Activated T-helper 17 cell treated with anti-CD3 and anti-CD28 coated beads, Interleukin-2, amount 50 U/mL, for 72 hours (primary cell): Measurements from ENCODE around the gene CYB5B. TPM values are rescaled to one million over a fixed set of nuclear protein-coding genes. Genes with fewer than 3 reads are reported as not detected.

Source experiments
- ATAC-seq: fragments of 150-1000 bp; cut with Tn5 transposase; replicated peaks from 2 replicates; pipeline ENCODE4 v1.10.0; 2021; ENCODE audit warnings: mild to moderate bottlenecking, moderate library complexity
- H3K27ac Mint-ChIP-seq: one replicate; pipeline ENCODE4 v1.8.0; 2022; ENCODE audit warnings: mixed read lengths
- H3K27me3 Mint-ChIP-seq: one replicate; pipeline ENCODE4 v1.8.0; 2022; ENCODE audit warnings: mixed read lengths
- H3K36me3 Mint-ChIP-seq: one replicate; pipeline ENCODE4 v1.8.0; 2022; ENCODE audit warnings: low read depth, mild to moderate bottlenecking, mixed read lengths
- H3K4me1 Mint-ChIP-seq: one replicate; pipeline ENCODE4 v1.8.0; 2022; ENCODE audit warnings: mixed read lengths
- H3K4me3 Mint-ChIP-seq: one replicate; pipeline ENCODE4 v1.8.0; 2022; ENCODE audit warnings: mild to moderate bottlenecking, mixed read lengths
- H3K9me3 Mint-ChIP-seq: one replicate; pipeline ENCODE4 v1.8.0; 2022; ENCODE audit warnings: mixed read lengths
- total RNA-seq, 2 donors: library from RNA; stranded (reverse); gene quantifications; one replicate each; pipeline ENCODE4 v1.2.3, GENCODE V29; 2022

The CYB5B gene
- total RNA-seq = 100 to 1,000 TPM in 1 of 2 donors, 10 to 100 TPM in 1; 93.9 to 152 TPM

GRCh38 chr16:69424053-69424934, at the start of gene CYB5B:
Gene CYB5B (plus strand): TSS chr16:69424619. CDS start chr16:69424684, 65 bp downstream.
- H3K9me3 Mint-ChIP-seq = peaks cover 6% of the 10 kb centered on the region
- peak within 1 kb of the TSS; percentile 96 for H3K27ac Mint-ChIP-seq

GRCh38 chr16:69376393-69377059, 47.9 kb upstream of the CYB5B start:
- peak overlapping the region; percentile 61 for H3K27ac Mint-ChIP-seq
- ATAC-seq = no peak
- no peaks in the 10 kb centered on the region for H3K27me3 Mint-ChIP-seq

More at GRCh38 chr16:69424053-69424934, at the start of gene CYB5B:
- peak within 1 kb of the TSS; percentile 93 for H3K4me3 Mint-ChIP-seq
- H3K27me3 Mint-ChIP-seq = no peaks in the 10 kb centered on the region
- peaks cover 13% of the 10 kb centered on the region for H3K4me1 Mint-ChIP-seq
- peak; percentile 98 for ATAC-seq
- peaks cover 45% of the 10 kb centered on the region for H3K36me3 Mint-ChIP-seq

GRCh38 chr16:69378036-69378435, 46.4 kb upstream of the CYB5B start:
- H3K27ac Mint-ChIP-seq = peak overlapping the region; percentile 77
- no peak for ATAC-seq
- H3K4me3 Mint-ChIP-seq = no peak overlapping the region
- peaks cover 90% of the 10 kb centered on the region for H3K36me3 Mint-ChIP-seq
- no peaks in the 10 kb centered on the region for H3K27me3 Mint-ChIP-seq
- H3K4me1 Mint-ChIP-seq = peaks cover 11% of the 10 kb centered on the region
- H3K9me3 Mint-ChIP-seq = no peaks in the 10 kb centered on the region

More at GRCh38 chr16:69376393-69377059, 47.9 kb upstream of the CYB5B start:
- H3K36me3 Mint-ChIP-seq = peaks cover 90% of the 10 kb centered on the region
- H3K4me1 Mint-ChIP-seq = peaks cover 8% of the 10 kb centered on the region
- no peaks in the 10 kb centered on the region for H3K9me3 Mint-ChIP-seq
- no peak overlapping the region for H3K4me3 Mint-ChIP-seq

- no peaks in the 10 kb centered on the region for H3K9me3 Mint-ChIP-seq
- peaks cover 17% of the 10 kb centered on the region for H3K4me1 Mint-ChIP-seq
- H3K4me3 Mint-ChIP-seq = peak overlapping the region; percentile 16
- H3K27ac Mint-ChIP-seq = peak overlapping the region; percentile 77
- H3K27me3 Mint-ChIP-seq = no peaks in the 10 kb centered on the region
- H3K36me3 Mint-ChIP-seq = peaks cover 90% of the 10 kb centered on the region
- no peak for ATAC-seq
These were observed 45.7 kb upstream of the CYB5B start for GRCh38 chr16:69378760-69379159.

- Mint-ChIP-seq H3K4me1 (peaks cover 25% of the 10 kb centered on the region), H3K27ac (peak overlapping the region; percentile 41), H3K27me3 (no peaks in the 10 kb centered on the region), H3K9me3 (no peaks in the 10 kb centered on the region), H3K36me3 (peaks cover 91% of the 10 kb centered on the region), H3K4me3 (no peak overlapping the region)
- ATAC-seq = no peak
These were observed 43.2 kb upstream of the CYB5B start for GRCh38 chr16:69381231-69381630.

- peaks cover 25% of the 10 kb centered on the region for H3K4me1 Mint-ChIP-seq
- peaks cover 79% of the 10 kb centered on the region for H3K36me3 Mint-ChIP-seq
- H3K27me3 Mint-ChIP-seq = no peaks in the 10 kb centered on the region
- H3K9me3 Mint-ChIP-seq = no peaks in the 10 kb centered on the region
- H3K4me3 Mint-ChIP-seq = peak overlapping the region; percentile 93
- no peak for ATAC-seq
- no peak overlapping the region for H3K27ac Mint-ChIP-seq
These were observed 42.0 kb upstream of the CYB5B start for GRCh38 chr16:69382421-69382820.

- peak overlapping the region; percentile 93 for H3K4me3 Mint-ChIP-seq
- H3K9me3 Mint-ChIP-seq = no peaks in the 10 kb centered on the region
- H3K27me3 Mint-ChIP-seq = no peaks in the 10 kb centered on the region
- peak overlapping the region; percentile 95 for H3K27ac Mint-ChIP-seq
- peaks cover 17% of the 10 kb centered on the region for H3K4me1 Mint-ChIP-seq
- peaks cover 53% of the 10 kb centered on the region for H3K36me3 Mint-ChIP-seq
- ATAC-seq = no peak
These were observed 39.4 kb upstream of the CYB5B start for GRCh38 chr16:69384974-69385373.

GRCh38 chr16:69386596-69386995, 37.8 kb upstream of the CYB5B start:
- no peaks in the 10 kb centered on the region for H3K27me3 Mint-ChIP-seq
- peak overlapping the region; percentile 93 for H3K4me3 Mint-ChIP-seq
- no peaks in the 10 kb centered on the region for H3K9me3 Mint-ChIP-seq
- H3K4me1 Mint-ChIP-seq = peaks cover 17% of the 10 kb centered on the region
- peaks cover 37% of the 10 kb centered on the region for H3K36me3 Mint-ChIP-seq
- no peak overlapping the region for H3K27ac Mint-ChIP-seq
- no peak for ATAC-seq

GRCh38 chr16:69393898-69394849, 30.2 kb upstream of the CYB5B start:
- no peak for ATAC-seq
- H3K9me3 Mint-ChIP-seq = no peaks in the 10 kb centered on the region
- H3K4me3 Mint-ChIP-seq = no peak overlapping the region
- no peaks in the 10 kb centered on the region for H3K27me3 Mint-ChIP-seq
- H3K4me1 Mint-ChIP-seq = peaks cover 6% of the 10 kb centered on the region
- H3K27ac Mint-ChIP-seq = no peak overlapping the region
- no peaks in the 10 kb centered on the region for H3K36me3 Mint-ChIP-seq

GRCh38 chr16:69395859-69396186, 28.6 kb upstream of the CYB5B start:
- no peaks in the 10 kb centered on the region for H3K27me3 Mint-ChIP-seq
- H3K27ac Mint-ChIP-seq = no peak overlapping the region
- H3K4me1 Mint-ChIP-seq = peaks cover 6% of the 10 kb centered on the region
- H3K36me3 Mint-ChIP-seq = no peaks in the 10 kb centered on the region
- no peak for ATAC-seq
- no peaks in the 10 kb centered on the region for H3K9me3 Mint-ChIP-seq
- peak overlapping the region; percentile 21 for H3K4me3 Mint-ChIP-seq

GRCh38 chr16:69396187-69397061, 28.0 kb upstream of the CYB5B start:
- H3K27ac Mint-ChIP-seq = no peak overlapping the region
- ATAC-seq = peak; percentile 74
- peaks cover 6% of the 10 kb centered on the region for H3K4me1 Mint-ChIP-seq

GRCh38 chr16:69397821-69398521, 26.4 kb upstream of the CYB5B start:
- no peak for ATAC-seq
- no peaks in the 10 kb centered on the region for H3K27me3 Mint-ChIP-seq
- no peaks in the 10 kb centered on the region for H3K36me3 Mint-ChIP-seq
- H3K9me3 Mint-ChIP-seq = no peaks in the 10 kb centered on the region
- H3K27ac Mint-ChIP-seq = no peak overlapping the region
- no peak overlapping the region for H3K4me3 Mint-ChIP-seq
- H3K4me1 Mint-ChIP-seq = peaks cover 6% of the 10 kb centered on the region

More at GRCh38 chr16:69396187-69397061, 28.0 kb upstream of the CYB5B start:
- Mint-ChIP-seq H3K36me3 (no peaks in the 10 kb centered on the region), H3K9me3 (no peaks in the 10 kb centered on the region), H3K27me3 (no peaks in the 10 kb centered on the region), H3K4me3 (peak overlapping the region; percentile 21)

- no peaks in the 10 kb centered on the region for H3K36me3 Mint-ChIP-seq
- no peaks in the 10 kb centered on the region for H3K9me3 Mint-ChIP-seq
- ATAC-seq = peak; percentile 42
- no peaks in the 10 kb centered on the region for H3K27me3 Mint-ChIP-seq
- no peak overlapping the region for H3K27ac Mint-ChIP-seq
- H3K4me1 Mint-ChIP-seq = peaks cover 6% of the 10 kb centered on the region
- no peak overlapping the region for H3K4me3 Mint-ChIP-seq
These were observed 25.1 kb upstream of the CYB5B start for GRCh38 chr16:69399361-69399760.
